Endothelial cell of umbilical vein (primary cell): Measurements from ENCODE around the gene VWA5B2.

ENCODE experiments used
- EZH2 ChIP-seq: IDR thresholded peaks from 2 replicates; pipeline ENCODE4 v1.6.1; 2012; ENCODE audit warnings: borderline replicate concordance, low read depth, mild to moderate bottlenecking, moderate library complexity, low read length, inconsistent platforms; ENCODE audit not compliant: severe bottlenecking
- JUN ChIP-seq: IDR thresholded peaks from 2 replicates; pipeline ENCODE4 v1.6.1; 2011; ENCODE audit warnings: borderline replicate concordance, low read depth; ENCODE audit not compliant: insufficient read length, insufficient read depth
- POLR2A ChIP-seq: IDR thresholded peaks from 2 replicates; pipeline ENCODE4 v1.6.1; 2012; ENCODE audit warnings: low read depth, mild to moderate bottlenecking, control low read depth, low read length
- POLR2AphosphoS5 ChIP-seq: IDR thresholded peaks from 2 replicates; pipeline ENCODE4 v1.6.1; 2012; ENCODE audit warnings: low read depth, mild to moderate bottlenecking, control low read depth, low read length, moderate library complexity; ENCODE audit not compliant: insufficient read depth
- TF ChIP-seq, protein P1 (sequence below): IDR thresholded peaks from 2 replicates; pipeline ENCODE4 v1.6.1; 2011; ENCODE audit not compliant: insufficient read depth, insufficient read length
- TF ChIP-seq, protein P2 (sequence below), 2 donors: IDR thresholded peaks; 1 replicate in 1 of 2; 2 replicates in 1 of 2; pipeline ENCODE4 v1.5.1; 2011; ENCODE audit warnings: low read length in 2 of 2, mild to moderate bottlenecking in 2 of 2, moderate library complexity in 2 of 2, control low read depth in 1 of 2, inconsistent platforms in 1 of 2, low read depth in 1 of 2; ENCODE audit not compliant: insufficient read depth in 1 of 2; ENCODE audit errors: extremely low read depth in 1 of 2

DNA sequence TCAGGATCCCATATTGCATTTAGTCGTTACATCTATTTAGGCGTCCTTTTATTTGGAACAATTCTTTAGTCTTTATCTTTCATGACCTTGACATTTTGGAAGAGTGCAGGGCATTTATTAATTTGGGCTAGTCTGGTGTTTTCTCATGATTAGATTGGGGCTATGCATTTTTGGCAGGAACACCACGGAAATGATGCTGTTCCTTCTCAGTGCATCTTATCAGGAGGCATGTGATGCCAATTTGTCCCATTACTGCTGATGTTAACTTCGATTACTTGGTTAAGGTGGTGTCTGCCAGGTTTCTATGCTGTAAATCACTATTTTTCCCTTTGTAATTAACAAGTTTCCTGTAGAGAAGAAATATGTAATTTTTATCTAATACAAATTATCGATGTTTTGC is 18.1 kb upstream of the VWA5B2 start:
- TF ChIP-seq, protein P1, sequence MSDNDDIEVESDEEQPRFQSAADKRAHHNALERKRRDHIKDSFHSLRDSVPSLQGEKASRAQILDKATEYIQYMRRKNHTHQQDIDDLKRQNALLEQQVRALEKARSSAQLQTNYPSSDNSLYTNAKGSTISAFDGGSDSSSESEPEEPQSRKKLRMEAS: no peak
- no peak for TF ChIP-seq EZH2
- TF ChIP-seq, protein P2, sequence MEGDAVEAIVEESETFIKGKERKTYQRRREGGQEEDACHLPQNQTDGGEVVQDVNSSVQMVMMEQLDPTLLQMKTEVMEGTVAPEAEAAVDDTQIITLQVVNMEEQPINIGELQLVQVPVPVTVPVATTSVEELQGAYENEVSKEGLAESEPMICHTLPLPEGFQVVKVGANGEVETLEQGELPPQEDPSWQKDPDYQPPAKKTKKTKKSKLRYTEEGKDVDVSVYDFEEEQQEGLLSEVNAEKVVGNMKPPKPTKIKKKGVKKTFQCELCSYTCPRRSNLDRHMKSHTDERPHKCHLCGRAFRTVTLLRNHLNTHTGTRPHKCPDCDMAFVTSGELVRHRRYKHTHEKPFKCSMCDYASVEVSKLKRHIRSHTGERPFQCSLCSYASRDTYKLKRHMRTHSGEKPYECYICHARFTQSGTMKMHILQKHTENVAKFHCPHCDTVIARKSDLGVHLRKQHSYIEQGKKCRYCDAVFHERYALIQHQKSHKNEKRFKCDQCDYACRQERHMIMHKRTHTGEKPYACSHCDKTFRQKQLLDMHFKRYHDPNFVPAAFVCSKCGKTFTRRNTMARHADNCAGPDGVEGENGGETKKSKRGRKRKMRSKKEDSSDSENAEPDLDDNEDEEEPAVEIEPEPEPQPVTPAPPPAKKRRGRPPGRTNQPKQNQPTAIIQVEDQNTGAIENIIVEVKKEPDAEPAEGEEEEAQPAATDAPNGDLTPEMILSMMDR (IDR thresholded peaks at IDR 0.05; ENCODE audit: extremely low read depth in 1 of 2, insufficient read depth in 1 of 2, low read depth in 1 of 2, low read length in 2 of 2): no peak
- no peak for TF ChIP-seq POLR2AphosphoS5
- no peak for TF ChIP-seq POLR2A
- TF ChIP-seq JUN: no peak
